Transverse colon (tissue), 4 donors: Measurements from ENCODE around the gene SENP5. TPM values are rescaled to one million over a fixed set of nuclear protein-coding genes. Genes with fewer than 3 reads are reported as not detected.
A peak's percentile ranks its signal among the peaks of the same experiment; 100 is the strongest.
"Not testable (repeated sequence)": the region's sequence is repeated elsewhere in the genome, so short reads cannot be mapped to it uniquely, and the experiment has no call there.

Experiments
- DNase-seq: peaks from one replicate; pipeline ENCODE4 v3.0.0-alpha.2; 2019
- H3K27ac ChIP-seq, 4 donors: fragments of 200-600 bp; sonication (generic); 2 replicates each; pipeline ENCODE4 v1.5.1; 2016 to 2018; ENCODE audit warnings: inconsistent platforms in 4 of 4
- H3K27me3 ChIP-seq: fragments of 200-600 bp; sonication (generic); 2 replicates; pipeline ENCODE4 v1.5.1; 2017; ENCODE audit warnings: inconsistent platforms
- H3K36me3 ChIP-seq, 4 donors: fragments of 200-600 bp; sonication (generic); 2 replicates each; pipeline ENCODE4 v1.5.1; 2017 to 2019; ENCODE audit warnings: inconsistent platforms in 4 of 4
- H3K4me1 ChIP-seq, 4 donors: fragments of 200-600 bp; sonication (generic); 2 replicates each; pipeline ENCODE4 v1.5.1; 2017 to 2020; ENCODE audit warnings: inconsistent platforms in 4 of 4
- H3K4me3 ChIP-seq, 4 donors: fragments of 200-600 bp; sonication (generic); 1 replicate in 1 of 4; 2 replicates in 3 of 4; pipeline versions ENCODE4 v1.5.1 to v1.6.1; 2017 to 2019; ENCODE audit warnings: inconsistent platforms in 4 of 4
- H3K9me3 ChIP-seq, 2 donors: fragments of 200-600 bp; sonication (generic); 2 replicates each; pipeline ENCODE4 v1.5.1; 2017 to 2019; ENCODE audit warnings: inconsistent platforms in 2 of 2
- EP300 ChIP-seq: sonication (generic); formaldehyde crosslinking; IDR thresholded peaks from one replicate; pipeline ENCODE4 v1.6.1; 2017; ENCODE audit warnings: antibody characterized with exemption, low read depth
- POLR2A ChIP-seq: fragments of 450-650 bp; IDR thresholded peaks from one replicate; pipeline ENCODE4 v1.6.1; 2016; ENCODE audit warnings: antibody characterized with exemption, mild to moderate bottlenecking, moderate library complexity
- POLR2AphosphoS5 ChIP-seq, 3 donors: sonication (generic); formaldehyde crosslinking; IDR thresholded peaks; one replicate each; pipeline ENCODE4 v1.6.1; 2016; ENCODE audit warnings: antibody characterized with exemption in 3 of 3
- WGBS, 2 donors: methylation state at CpG; one replicate each; pipeline ENCODE4 v1.1.5; 2018; ENCODE audit warnings: low coverage in 1 of 2; 5-methylcytosine and 5-hydroxymethylcytosine counted together
- in situ Hi-C, 4 donors: fragments of 200-750 bp; cut with MboI; loops; one replicate each; pipeline versions ENCODE4 v1.15.0 to v1.15.1; 2017; ENCODE audit warnings: low sequenced_read_pairs in 3 of 4, low pct_ligation_motif_present in 1 of 4, low pct_unique_long_range_greater_than_20kb in 1 of 4
- intact Hi-C: fragments of 100-400 bp; cut with DNase I; formaldehyde crosslinking; loops from one replicate; pipeline ENCODE4 v1.15.1; 2023; ENCODE audit warnings: low total_unique reads
- total RNA-seq, 4 donors: library from RNA; depleted of rRNA; stranded (reverse); fragments of >200 nt; gene quantifications; one replicate each; pipeline ENCODE4 v1.1.0, GENCODE V29; 2016
- TF ChIP-seq, protein P1 (sequence below), 5 experiments: fragments of 200-600 bp in 3 of 5; fragments of 450-650 bp in 2 of 5; sonication (generic) in 3 of 5; IDR thresholded peaks; 1 replicate in 2 of 5; 2 replicates in 3 of 5; pipeline ENCODE4 v1.5.1; 2016 to 2017; ENCODE audit warnings: antibody characterized with exemption in 5 of 5, inconsistent platforms in 3 of 5, mild to moderate bottlenecking in 2 of 5, moderate library complexity in 1 of 5

The SENP5 gene
- total RNA-seq, 4 donors from 2014 or later = 33.3 to 52.1 (median 48.0) TPM

DNA sequence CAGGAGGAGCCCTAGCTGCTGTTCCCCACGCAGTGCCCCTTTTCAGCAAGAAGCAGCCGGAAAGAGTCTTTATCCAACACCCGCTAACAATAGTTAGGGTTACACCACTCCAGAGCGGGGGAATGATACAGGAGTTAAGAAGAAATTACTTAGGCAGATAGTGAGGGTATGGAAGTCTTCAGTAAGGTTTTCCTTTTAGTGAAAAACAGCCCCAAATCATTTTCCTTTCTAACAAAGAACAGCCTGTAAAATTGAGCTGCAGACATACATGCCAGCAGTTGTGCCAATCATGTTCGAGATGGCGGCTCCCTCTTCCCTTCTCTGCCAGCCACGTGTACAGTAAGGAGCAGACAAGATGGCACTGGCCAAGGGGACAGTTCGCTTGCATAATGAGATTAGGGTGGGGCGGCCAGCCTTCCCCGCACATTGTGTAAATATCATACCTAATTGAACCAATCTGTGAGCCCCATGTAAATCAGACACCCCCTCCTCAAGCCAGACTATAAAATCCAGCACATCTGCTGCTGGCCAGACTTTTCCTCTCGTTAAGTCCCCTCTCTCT is 18.5 kb upstream of the SENP5 start:
- Histone ChIP-seq H3K36me3 (no peaks in the 10 kb centered on the region), H3K4me1 (no peaks in the 10 kb centered on the region), H3K27ac (no peak overlapping the region), H3K9me3 (no peaks in the 10 kb centered on the region), H3K27me3 (no peaks in the 10 kb centered on the region), H3K4me3 (no peak overlapping the region)
- TF ChIP-seq POLR2AphosphoS5 (IDR thresholded peaks at IDR 0.05) = no peak
- TF ChIP-seq, protein P1, sequence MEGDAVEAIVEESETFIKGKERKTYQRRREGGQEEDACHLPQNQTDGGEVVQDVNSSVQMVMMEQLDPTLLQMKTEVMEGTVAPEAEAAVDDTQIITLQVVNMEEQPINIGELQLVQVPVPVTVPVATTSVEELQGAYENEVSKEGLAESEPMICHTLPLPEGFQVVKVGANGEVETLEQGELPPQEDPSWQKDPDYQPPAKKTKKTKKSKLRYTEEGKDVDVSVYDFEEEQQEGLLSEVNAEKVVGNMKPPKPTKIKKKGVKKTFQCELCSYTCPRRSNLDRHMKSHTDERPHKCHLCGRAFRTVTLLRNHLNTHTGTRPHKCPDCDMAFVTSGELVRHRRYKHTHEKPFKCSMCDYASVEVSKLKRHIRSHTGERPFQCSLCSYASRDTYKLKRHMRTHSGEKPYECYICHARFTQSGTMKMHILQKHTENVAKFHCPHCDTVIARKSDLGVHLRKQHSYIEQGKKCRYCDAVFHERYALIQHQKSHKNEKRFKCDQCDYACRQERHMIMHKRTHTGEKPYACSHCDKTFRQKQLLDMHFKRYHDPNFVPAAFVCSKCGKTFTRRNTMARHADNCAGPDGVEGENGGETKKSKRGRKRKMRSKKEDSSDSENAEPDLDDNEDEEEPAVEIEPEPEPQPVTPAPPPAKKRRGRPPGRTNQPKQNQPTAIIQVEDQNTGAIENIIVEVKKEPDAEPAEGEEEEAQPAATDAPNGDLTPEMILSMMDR (IDR thresholded peaks at IDR 0.05) = no peak
- TF ChIP-seq EP300 = no peak
- no peak for DNase-seq
- 74 to 77% methylated on average over 6 to 11 of the region's 11 CpGs for WGBS, 2 donors
- intact Hi-C loops (no loop called here), in situ Hi-C loops (loop anchor here in 1 of 4 donors (25.0 kb wide), 1 partner anchor 113 kb away; the partner anchor contains the start of gene PIGZ)

DNA sequence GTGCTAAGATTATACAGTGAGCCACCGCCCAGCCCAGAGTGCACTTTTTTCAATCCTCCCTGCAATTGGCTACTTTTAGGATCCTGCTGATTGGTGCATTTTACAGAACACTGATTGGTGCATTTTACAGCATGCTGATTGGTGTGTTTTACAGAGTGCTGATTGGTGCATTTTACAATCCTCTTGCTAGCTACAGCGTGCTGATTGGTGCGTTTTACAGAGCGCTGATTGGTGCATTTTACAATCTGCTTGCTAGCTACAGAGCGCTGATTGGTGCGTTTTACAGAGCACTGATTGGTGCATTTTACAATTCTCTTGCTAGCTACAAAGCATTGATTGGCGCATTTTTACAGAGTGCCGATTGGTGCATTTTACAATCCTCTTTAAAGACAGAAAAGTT is 4.7 kb upstream of the SENP5 start:
- H3K4me1 ChIP-seq, in situ Hi-C loops, H3K36me3 ChIP-seq, H3K27ac ChIP-seq, H3K27me3 ChIP-seq, intact Hi-C loops, DNase-seq, H3K9me3 ChIP-seq, H3K4me3 ChIP-seq: not testable (repeated sequence)
- WGBS, 2 donors = 84 to 90% methylated on average over 7 to 8 of the region's 8 CpGs

DNA sequence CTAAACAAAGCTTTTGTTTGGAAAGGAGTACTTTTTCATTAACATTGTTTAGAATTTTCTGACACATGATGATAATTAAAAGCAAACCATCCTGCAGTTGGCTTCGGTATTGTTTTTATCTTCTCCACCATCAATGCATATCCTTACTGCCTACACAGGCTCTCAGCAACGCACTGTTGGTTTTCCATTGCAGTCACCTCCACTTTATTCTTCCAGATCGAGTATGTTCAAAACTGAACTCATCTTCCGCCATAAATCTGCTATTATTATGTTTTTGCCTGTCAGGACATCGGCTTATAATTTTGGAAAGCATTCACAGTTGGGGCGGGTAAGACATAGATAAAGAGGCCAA is 589 bp upstream of the SENP5 start:
- in situ Hi-C loops = no loop called here
- H3K27me3 ChIP-seq = no peaks in the 10 kb centered on the region
- TF ChIP-seq EP300 = no peak
- no peak for TF ChIP-seq POLR2AphosphoS5 (IDR thresholded peaks at IDR 0.05)
- TF ChIP-seq, protein P1 (IDR thresholded peaks at IDR 0.05) = no peak
- no peak for TF ChIP-seq POLR2A
- intact Hi-C loops = no loop called here
- peaks cover 0 to 6% of the 10 kb centered on the region in 2 donors for H3K9me3 ChIP-seq
- H3K4me1 ChIP-seq = peaks cover 9 to 30% (median 19%) of the 10 kb centered on the region in 4 donors
- no peaks in the 10 kb centered on the region for H3K36me3 ChIP-seq
- peak overlapping the region; percentile 95 to 98 (median 96) for H3K27ac ChIP-seq
- WGBS, 2 donors = 37 to 42% methylated on average over 6 of the region's 6 CpGs
- peak overlapping the region; percentile 4 to 91 (median 83) for H3K4me3 ChIP-seq
- DNase-seq = no peak

DNA sequence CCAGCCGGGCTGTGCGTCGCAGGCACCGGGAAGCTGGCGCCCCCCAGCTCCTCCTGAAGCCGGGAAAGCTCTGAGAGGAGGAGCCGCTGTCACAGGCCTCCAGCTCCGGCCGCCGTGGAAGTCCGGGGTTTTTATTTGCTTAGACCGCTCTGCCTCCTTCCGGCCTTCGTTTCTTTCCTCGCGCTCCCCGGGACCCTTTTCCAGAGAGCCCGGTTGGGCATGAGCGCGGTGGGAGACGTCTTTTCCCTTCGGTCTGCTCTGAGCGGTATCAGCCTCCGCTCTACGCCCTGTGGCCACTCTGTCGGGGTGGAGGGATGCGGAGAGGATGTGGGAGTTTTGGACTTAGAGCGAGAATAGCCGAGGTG is 559 bp downstream of the SENP5 start:
- 0% methylated on average over 28 of the region's 29 CpGs; no CpG with 5 or more reads in 1 of the 2 donors for WGBS, 2 donors
- no peak for TF ChIP-seq POLR2A
- TF ChIP-seq, protein P1 (IDR thresholded peaks at IDR 0.05) = peak in 1 of 5 experiments; percentile 21
- in situ Hi-C loops (no loop called here), intact Hi-C loops (no loop called here)
- Histone ChIP-seq H3K27me3 (no peaks in the 10 kb centered on the region), H3K9me3 (peaks cover 0 to 1% of the 10 kb centered on the region in 2 donors), H3K27ac (peak overlapping the region; percentile 95 to 98 (median 96)), H3K36me3 (no peaks in the 10 kb centered on the region), H3K4me1 (peaks cover 9 to 36% (median 21%) of the 10 kb centered on the region in 4 donors), H3K4me3 (peak overlapping the region; percentile 76 to 91 (median 90))
- peak; percentile 17 for DNase-seq

DNA sequence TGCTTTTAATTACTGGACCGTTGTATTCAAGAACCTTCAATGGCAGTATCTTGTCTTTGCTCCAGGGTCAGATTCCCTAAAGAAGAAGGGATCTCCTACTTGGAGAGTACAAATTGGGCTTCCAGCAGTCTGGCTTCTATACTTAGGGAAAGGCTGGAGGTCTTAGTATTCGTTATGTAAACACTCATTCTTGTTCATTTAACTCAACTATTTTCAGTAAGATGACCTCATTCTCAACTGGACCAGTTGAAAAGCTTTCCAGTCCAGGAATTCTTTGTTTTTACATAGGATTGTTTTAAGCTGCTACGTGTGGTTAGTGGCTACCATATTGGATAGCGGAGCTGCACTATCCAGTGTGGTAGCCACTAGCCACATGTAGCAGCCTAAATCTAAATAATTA is 4.6 kb downstream of the SENP5 start:
- 73 to 78% methylated on average over 4 of the region's 4 CpGs for WGBS, 2 donors
- no peaks in the 10 kb centered on the region for H3K27me3 ChIP-seq
- no peak for DNase-seq
- H3K4me1 ChIP-seq = peaks cover 9 to 29% (median 17%) of the 10 kb centered on the region in 4 donors
- H3K9me3 ChIP-seq = no peaks in the 10 kb centered on the region
- intact Hi-C loops = no loop called here
- no peak overlapping the region for H3K4me3 ChIP-seq
- no peak overlapping the region for H3K27ac ChIP-seq
- TF ChIP-seq, protein P1 (IDR thresholded peaks at IDR 0.05) = no peak
- TF ChIP-seq POLR2AphosphoS5 (IDR thresholded peaks at IDR 0.05) = no peak
- no peak for TF ChIP-seq EP300
- no peak for TF ChIP-seq POLR2A
- no peaks in the 10 kb centered on the region for H3K36me3 ChIP-seq
- in situ Hi-C loops = no loop called here

DNA sequence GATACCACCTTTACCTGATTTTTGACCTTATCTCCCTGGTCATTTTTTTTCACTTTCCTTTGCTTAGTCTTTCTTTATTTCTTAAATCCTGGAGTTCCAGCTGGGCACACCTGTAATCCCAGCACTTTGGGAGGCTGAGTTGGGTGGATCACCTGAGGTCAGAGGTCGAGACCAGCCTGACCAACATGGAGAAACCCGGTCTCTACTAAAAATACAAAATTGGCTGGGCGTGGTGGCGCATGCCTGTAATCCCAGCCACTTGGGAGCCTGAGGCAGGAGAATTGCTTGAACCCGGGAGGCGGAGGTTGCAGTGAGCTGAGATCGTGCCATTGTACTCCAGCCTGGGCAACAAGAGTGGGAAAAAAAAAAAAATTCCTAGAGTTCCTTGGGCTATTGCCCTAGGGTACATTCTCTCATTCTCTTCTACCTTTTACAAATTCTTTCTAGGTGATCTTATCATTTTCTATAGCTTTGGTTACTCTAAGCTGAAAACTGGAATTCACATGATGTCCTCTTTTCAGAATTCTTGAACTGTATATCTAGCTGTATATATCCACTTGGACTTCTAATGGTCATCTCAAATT is 6.9 kb downstream of the SENP5 start:
- H3K9me3 ChIP-seq, DNase-seq, H3K4me3 ChIP-seq, in situ Hi-C loops, H3K27me3 ChIP-seq, intact Hi-C loops, H3K27ac ChIP-seq, H3K36me3 ChIP-seq: not testable (repeated sequence)
- peaks cover 0 to 17% (median 8%) of the 10 kb centered on the region in 4 donors for H3K4me1 ChIP-seq
- 96 to 97% methylated on average over 7 of the region's 7 CpGs for WGBS, 2 donors
